ENCODE measurements around the gene C12orf57. TPM values are rescaled to one million over a fixed set of nuclear protein-coding genes. Genes with fewer than 3 reads are reported as not detected.
A peak's percentile ranks its signal among the peaks of the same experiment; 100 is the strongest.

The C12orf57 gene
- total and polyA plus RNA-seq, 2 donors (not counting 1 experiment from before 2014, with no cell fraction given) = 107 to 220 TPM

GRCh38 chr12:6935371-6936193 lies 8.2 kb upstream of the C12orf57 start:
- no peak for TF ChIP-seq EZH2 (IDR thresholded peaks at IDR 0.05; ENCODE audit: low read length, missing control alignments)
- TF ChIP-seq, protein P1, sequence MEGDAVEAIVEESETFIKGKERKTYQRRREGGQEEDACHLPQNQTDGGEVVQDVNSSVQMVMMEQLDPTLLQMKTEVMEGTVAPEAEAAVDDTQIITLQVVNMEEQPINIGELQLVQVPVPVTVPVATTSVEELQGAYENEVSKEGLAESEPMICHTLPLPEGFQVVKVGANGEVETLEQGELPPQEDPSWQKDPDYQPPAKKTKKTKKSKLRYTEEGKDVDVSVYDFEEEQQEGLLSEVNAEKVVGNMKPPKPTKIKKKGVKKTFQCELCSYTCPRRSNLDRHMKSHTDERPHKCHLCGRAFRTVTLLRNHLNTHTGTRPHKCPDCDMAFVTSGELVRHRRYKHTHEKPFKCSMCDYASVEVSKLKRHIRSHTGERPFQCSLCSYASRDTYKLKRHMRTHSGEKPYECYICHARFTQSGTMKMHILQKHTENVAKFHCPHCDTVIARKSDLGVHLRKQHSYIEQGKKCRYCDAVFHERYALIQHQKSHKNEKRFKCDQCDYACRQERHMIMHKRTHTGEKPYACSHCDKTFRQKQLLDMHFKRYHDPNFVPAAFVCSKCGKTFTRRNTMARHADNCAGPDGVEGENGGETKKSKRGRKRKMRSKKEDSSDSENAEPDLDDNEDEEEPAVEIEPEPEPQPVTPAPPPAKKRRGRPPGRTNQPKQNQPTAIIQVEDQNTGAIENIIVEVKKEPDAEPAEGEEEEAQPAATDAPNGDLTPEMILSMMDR (conservative IDR thresholded peaks at IDR 0.05 in 1 of 2, IDR thresholded peaks at IDR 0.05 in 1 of 2; ENCODE audit: low read depth in 1 of 2, low read length in 2 of 2) = no peak
- Histone ChIP-seq H3K36me3 (ENCODE audit: control insufficient read depth, insufficient read depth, low read length) (peaks cover 28% of the 10 kb centered on the region), H3K79me2 (ENCODE audit: control insufficient read depth, insufficient read depth, low read length) (peaks cover 31% of the 10 kb centered on the region), H3K4me2 (ENCODE audit: extremely low read depth, insufficient read depth, low read length) (no peak overlapping the region), H2AFZ (ENCODE audit: low read length) (no peak overlapping the region), H3K9ac (ENCODE audit: insufficient read depth, low read length) (no peak overlapping the region), H3K4me1 (ENCODE audit: control insufficient read depth, extremely low read depth, insufficient read depth, low read length) (peaks cover 12% of the 10 kb centered on the region), H3K9me3 (ENCODE audit: control insufficient read depth, insufficient read depth, low read depth, low read length) (no peaks in the 10 kb centered on the region), H3K27ac (ENCODE audit: insufficient read depth, low read length) (peak overlapping the region; percentile 7), H4K20me1 (ENCODE audit: control insufficient read depth, extremely low read depth, insufficient read depth, low read length) (no peaks in the 10 kb centered on the region), H3K27me3 (ENCODE audit: control insufficient read depth, insufficient read depth, low read length) (no peaks in the 10 kb centered on the region), H3K4me3 (replicated peaks in 1 of 4; ENCODE audit: control extremely low read depth in 1 of 4, insufficient read depth in 1 of 4, low read depth in 3 of 4, low read length in 4 of 4) (no peak overlapping the region)
- no peak for DNase-seq (ENCODE audit: low read depth in 2 of 2)

- Histone ChIP-seq H3K4me1 (ENCODE audit: control insufficient read depth, extremely low read depth, insufficient read depth, low read length) (peaks cover 12% of the 10 kb centered on the region), H3K27ac (ENCODE audit: insufficient read depth, low read length) (no peak overlapping the region), H3K36me3 (ENCODE audit: control insufficient read depth, insufficient read depth, low read length) (peaks cover 32% of the 10 kb centered on the region), H3K27me3 (ENCODE audit: control insufficient read depth, insufficient read depth, low read length) (no peaks in the 10 kb centered on the region), H3K79me2 (ENCODE audit: control insufficient read depth, insufficient read depth, low read length) (peaks cover 25% of the 10 kb centered on the region), H3K4me3 (replicated peaks in 1 of 4; ENCODE audit: control extremely low read depth in 1 of 4, insufficient read depth in 1 of 4, low read depth in 3 of 4, low read length in 4 of 4) (no peak overlapping the region), H3K4me2 (ENCODE audit: extremely low read depth, insufficient read depth, low read length) (no peak overlapping the region), H3K9me3 (ENCODE audit: control insufficient read depth, insufficient read depth, low read depth, low read length) (no peaks in the 10 kb centered on the region), H4K20me1 (ENCODE audit: control insufficient read depth, extremely low read depth, insufficient read depth, low read length) (no peaks in the 10 kb centered on the region), H3K9ac (ENCODE audit: insufficient read depth, low read length) (no peak overlapping the region), H2AFZ (ENCODE audit: low read length) (no peak overlapping the region)
- DNase-seq (ENCODE audit: low read depth in 2 of 2) = no peak
- no peak for TF ChIP-seq EZH2 (IDR thresholded peaks at IDR 0.05; ENCODE audit: low read length, missing control alignments)
- TF ChIP-seq, protein P1 (conservative IDR thresholded peaks at IDR 0.05 in 1 of 2, IDR thresholded peaks at IDR 0.05 in 1 of 2; ENCODE audit: low read depth in 1 of 2, low read length in 2 of 2) = no peak
Measured at GRCh38 chr12:6936194-6936635, 7.6 kb upstream of the C12orf57 start.

DNA sequence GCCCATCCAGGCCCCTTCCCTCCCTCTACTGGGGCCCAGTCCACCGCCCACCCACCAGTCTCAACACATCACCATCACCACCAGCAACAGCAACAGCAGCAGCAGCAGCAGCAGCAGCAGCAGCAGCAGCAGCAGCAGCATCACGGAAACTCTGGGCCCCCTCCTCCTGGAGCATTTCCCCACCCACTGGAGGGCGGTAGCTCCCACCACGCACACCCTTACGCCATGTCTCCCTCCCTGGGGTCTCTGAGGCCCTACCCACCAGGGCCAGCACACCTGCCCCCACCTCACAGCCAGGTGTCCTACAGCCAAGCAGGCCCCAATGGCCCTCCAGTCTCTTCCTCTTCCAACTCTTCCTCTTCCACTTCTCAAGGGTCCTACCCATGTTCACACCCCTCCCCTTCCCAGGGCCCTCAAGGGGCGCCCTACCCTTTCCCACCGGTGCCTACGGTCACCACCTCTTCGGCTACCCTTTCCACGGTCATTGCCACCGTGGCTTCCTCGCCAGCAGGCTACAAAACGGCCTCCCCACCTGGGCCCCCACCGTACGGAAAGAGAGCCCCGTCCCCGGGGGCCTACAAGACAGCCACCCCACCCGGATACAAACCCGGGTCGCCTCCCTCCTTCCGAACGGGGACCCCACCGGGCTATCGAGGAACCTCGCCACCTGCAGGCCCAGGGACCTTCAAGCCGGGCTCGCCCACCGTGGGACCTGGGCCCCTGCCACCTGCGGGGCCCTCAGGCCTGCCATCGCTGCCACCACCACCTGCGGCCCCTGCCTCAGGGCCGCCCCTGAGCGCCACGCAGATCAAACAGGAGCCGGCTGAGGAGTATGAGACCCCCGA lies 7.0 kb upstream of the C12orf57 start:
- peak overlapping the region; percentile 74 for H3K27ac ChIP-seq (ENCODE audit: insufficient read depth, low read length)
- H4K20me1 ChIP-seq (ENCODE audit: control insufficient read depth, extremely low read depth, insufficient read depth, low read length) = no peaks in the 10 kb centered on the region
- peaks cover 12% of the 10 kb centered on the region for H3K4me1 ChIP-seq (ENCODE audit: control insufficient read depth, extremely low read depth, insufficient read depth, low read length)
- TF ChIP-seq EZH2 (IDR thresholded peaks at IDR 0.05; ENCODE audit: low read length, missing control alignments) = no peak
- TF ChIP-seq, protein P1 (conservative IDR thresholded peaks at IDR 0.05 in 1 of 2, IDR thresholded peaks at IDR 0.05 in 1 of 2; ENCODE audit: low read depth in 1 of 2, low read length in 2 of 2) = no peak
- peaks cover 22% of the 10 kb centered on the region for H3K79me2 ChIP-seq (ENCODE audit: control insufficient read depth, insufficient read depth, low read length)
- no peaks in the 10 kb centered on the region for H3K9me3 ChIP-seq (ENCODE audit: control insufficient read depth, insufficient read depth, low read depth, low read length)
- peak overlapping the region; percentile 41 for H3K4me2 ChIP-seq (ENCODE audit: extremely low read depth, insufficient read depth, low read length)
- peak overlapping the region; percentile 78 for H3K9ac ChIP-seq (ENCODE audit: insufficient read depth, low read length)
- peak overlapping the region in 2 of 4 experiments; percentile 60 to 62 for H3K4me3 ChIP-seq (replicated peaks in 1 of 4; ENCODE audit: control extremely low read depth in 1 of 4, insufficient read depth in 1 of 4, low read depth in 3 of 4, low read length in 4 of 4)
- no peak for DNase-seq (ENCODE audit: low read depth in 2 of 2)
- no peak overlapping the region for H2AFZ ChIP-seq (ENCODE audit: low read length)
- no peaks in the 10 kb centered on the region for H3K27me3 ChIP-seq (ENCODE audit: control insufficient read depth, insufficient read depth, low read length)
- H3K36me3 ChIP-seq (ENCODE audit: control insufficient read depth, insufficient read depth, low read length) = peaks cover 36% of the 10 kb centered on the region
